GM18868 (cell line): ENCODE data around the gene MAPK8IP1.
A peak's percentile ranks its signal among the peaks of the same experiment; 100 is the strongest.

Source experiments
- ATAC-seq: cut with Tn5 transposase; IDR thresholded peaks from one replicate; pipeline ENCODE4 v1.9.1; 2021; ENCODE audit warnings: mild to moderate bottlenecking, moderate library complexity; ENCODE audit not compliant: unreplicated experiment

The MAPK8IP1 gene

DNA sequence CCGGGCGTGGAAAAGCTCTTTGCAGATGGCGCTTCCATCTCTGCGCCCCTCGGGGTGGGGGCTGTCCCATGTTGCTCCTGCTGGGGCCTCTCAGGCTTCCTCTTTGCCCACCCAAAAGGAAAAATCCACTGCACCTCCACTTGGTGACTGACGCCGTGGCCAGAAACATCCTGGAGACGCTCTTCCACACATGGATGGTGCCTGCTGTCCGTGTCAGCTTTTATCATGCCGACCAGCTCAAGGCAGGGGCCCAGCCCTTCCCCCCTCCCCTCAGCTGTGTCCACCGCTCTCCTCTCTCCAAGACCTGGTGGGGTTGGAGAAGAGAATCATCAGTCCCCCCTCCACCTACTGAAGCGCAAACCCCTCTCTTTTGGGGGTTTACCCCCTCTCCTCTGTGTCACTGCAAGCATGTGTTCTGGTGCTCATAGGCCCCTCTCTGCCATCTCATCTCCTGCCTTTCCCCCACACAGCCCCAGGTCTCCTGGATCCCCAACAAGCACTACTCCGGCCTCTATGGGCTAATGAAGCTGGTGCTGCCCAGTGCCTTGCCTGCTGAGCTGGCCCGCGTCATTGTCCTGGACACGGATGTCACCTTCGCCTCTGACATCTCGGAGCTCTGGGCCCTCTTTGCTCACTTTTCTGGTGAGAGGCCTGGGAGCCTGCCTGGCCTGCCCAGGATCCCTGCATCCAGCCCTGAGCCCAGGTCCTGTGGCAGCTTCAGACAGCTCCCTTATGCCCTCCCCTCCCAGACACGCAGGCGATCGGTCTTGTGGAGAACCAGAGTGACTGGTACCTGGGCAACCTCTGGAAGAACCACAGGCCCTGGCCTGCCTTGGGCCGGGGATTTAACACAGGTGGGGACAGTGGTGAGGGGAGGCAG lies 38.8 kb downstream of the MAPK8IP1 start:
- ATAC-seq: no peak

DNA sequence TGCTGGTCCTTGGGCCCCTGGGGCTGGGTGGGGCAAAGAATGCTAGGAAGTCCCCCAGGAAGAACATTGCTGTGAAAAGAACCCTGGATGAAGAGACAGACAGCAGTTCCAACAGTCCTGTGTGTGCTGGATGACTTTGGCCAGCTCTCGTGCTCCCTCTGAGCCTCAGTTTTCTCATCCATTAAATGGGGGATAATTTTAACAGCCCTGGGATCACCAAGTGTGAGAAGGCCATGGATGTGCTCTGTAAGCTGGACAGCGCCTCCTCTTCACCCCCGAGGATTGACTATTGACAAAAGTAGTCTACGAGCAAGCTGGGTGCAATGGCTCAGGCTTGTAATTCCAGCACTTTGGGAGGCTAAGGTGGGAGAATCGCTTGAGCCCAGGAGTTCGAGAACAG lies 39.5 kb downstream of the MAPK8IP1 start:
- no peak for ATAC-seq

DNA sequence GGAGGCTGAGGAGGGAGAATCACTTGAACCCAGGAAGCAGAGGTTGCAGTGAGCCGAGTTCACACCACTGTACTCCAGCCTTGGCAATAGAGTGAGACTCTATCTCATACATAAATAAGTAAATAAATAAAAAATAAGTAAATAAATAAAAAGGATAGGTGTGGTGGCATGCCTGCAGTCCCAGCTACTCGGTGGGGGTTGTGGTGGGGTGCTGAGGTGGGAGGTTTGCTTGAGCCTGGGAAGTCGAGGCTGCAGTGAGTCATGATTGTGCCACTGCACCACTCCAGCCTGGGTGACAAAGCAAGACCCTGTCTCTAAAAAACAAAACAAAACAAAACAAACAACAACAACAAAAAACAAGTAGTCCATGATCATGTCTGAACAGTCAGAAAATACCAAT lies 40.1 kb downstream of the MAPK8IP1 start:
- no peak for ATAC-seq

DNA sequence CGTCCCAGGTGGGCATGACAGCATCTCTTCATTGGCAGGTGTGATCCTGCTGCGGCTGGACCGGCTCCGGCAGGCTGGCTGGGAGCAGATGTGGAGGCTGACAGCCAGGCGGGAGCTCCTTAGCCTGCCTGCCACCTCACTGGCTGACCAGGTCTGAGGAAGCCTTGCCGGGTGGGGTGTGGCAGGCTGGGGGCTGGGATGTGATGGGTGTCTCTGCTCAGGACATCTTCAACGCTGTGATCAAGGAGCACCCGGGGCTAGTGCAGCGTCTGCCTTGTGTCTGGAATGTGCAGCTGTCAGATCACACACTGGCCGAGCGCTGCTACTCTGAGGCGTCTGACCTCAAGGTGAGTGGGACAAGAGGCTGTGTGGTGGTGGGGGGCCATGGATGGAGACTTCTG lies 40.5 kb downstream of the MAPK8IP1 start:
- no peak for ATAC-seq

DNA sequence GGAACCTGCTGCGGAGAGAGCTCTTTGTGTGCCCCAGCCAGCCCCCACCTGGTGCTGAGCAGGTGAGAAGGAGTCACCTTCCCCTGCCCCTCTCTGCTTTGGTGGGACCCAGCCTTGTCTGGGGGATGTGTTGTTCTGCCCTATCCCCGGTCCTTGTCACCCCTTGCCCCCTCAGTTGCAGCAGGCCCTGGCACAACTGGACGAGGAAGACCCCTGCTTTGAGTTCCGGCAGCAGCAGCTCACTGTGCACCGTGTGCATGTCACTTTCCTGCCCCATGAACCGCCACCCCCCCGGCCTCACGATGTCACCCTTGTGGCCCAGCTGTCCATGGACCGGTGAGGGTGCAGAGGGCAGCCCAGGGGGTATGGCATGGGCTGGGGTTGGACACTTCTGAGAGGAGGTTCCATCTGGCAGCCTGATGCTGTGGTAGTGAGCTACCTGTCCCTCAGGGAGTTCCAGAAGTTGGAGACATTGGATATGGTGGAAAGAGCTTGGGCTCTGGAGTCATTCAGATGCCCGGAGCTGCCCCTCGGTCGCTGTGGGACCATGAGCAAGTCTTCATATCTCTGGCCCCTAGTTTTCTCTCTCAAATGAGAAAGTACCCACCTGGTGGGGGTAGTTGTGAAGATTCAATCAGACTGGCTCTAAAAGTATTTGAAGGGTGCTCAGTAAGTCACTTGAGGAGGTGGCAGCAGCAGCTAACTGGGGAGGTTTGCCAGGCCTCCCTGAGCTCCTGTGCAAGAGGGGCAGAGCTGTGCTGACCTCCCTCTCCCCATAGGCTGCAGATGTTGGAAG lies 41.3 kb downstream of the MAPK8IP1 start:
- no peak for ATAC-seq

DNA sequence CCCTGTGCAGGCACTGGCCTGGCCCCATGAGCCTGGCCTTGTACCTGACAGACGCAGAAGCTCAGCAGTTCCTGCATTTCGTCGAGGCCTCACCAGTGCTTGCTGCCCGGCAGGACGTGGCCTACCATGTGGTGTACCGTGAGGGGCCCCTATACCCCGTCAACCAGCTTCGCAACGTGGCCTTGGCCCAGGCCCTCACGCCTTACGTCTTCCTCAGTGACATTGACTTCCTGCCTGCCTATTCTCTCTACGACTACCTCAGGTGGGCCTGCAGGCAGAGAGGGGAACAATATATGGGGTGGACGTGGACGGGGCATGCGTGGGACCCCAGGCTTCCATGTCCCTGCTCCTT lies 41.9 kb downstream of the MAPK8IP1 start:
- ATAC-seq: no peak

DNA sequence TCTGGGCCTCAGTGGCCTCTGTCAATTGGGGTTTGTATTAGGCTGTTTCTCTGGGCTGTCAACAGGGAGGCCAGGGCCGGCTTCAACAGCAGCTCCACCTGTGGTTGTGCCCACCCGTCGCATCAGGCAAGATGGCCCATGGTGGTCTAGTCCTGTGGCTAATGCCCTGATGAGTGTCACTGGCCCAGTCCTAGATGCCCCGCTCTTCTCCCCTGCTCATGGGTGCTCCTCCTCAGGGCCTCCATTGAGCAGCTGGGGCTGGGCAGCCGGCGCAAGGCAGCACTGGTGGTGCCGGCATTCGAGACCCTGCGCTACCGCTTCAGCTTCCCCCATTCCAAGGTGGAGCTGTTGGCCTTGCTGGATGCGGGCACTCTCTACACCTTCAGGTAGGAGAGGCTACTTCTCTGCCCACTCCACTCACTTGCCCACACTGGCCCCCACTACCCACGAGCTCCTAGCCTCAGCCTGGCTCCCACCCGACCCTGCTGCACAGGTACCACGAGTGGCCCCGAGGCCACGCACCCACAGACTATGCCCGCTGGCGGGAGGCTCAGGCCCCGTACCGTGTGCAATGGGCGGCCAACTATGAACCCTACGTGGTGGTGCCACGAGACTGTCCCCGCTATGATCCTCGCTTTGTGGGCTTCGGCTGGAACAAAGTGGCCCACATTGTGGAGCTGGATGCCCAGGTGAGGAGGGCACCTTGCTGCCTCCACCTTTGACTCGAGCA lies 42.4 kb downstream of the MAPK8IP1 start:
- ATAC-seq: no peak

DNA sequence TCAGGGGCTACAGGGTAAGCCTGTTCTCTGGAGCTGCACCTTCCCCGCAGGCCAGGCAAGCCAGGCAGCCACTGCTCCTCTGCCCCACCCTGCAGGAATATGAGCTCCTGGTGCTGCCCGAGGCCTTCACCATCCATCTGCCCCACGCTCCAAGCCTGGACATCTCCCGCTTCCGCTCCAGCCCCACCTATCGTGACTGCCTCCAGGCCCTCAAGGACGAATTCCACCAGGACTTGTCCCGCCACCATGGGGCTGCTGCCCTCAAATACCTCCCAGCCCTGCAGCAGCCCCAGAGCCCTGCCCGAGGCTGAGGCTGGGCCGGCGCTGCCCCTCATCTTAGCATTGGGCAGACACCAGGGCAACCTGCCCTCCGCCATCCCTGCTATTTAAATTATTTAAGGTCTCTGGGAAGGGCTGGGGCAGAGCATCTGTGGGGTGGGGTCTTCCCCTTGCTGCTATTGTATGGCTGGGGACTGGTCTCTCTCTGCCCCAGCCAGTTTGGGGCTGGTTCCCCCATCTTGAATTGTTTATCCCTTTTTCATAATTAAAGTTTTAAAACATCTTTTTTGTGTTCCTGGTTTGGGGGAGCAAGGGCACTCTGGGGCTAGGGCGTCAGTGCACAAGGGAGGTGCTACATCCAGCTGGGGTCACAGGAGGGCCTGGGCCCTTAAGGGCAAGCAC lies 43.2 kb downstream of the MAPK8IP1 start:
- ATAC-seq: no peak

DNA sequence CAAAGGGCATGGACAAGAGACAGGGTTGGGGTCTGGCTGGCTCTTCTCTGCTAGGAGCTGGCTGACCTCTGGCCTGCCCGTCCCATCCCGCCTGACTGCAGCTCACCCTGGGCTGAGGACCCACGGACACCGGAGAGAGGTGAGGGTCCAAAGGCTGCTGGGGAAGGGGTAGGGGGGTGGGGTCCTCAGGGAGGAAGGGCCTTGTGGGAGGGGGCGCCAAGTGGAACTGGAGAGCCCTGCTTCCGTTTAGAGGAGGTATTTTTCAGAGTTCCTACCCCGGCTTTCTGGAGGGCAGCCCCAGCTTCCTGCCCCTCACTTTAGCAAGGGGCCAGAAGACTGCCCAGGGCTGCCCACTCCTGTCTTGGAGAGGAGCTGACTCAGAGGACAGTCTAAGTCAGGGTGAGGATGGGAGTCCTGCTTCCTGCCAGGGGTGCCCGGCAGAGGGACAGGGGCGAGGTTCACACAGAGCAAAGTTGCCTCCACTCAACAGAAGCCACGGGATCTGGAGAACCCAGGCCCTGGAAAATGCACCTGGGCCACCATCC lies 44.1 kb downstream of the MAPK8IP1 start:
- no peak for ATAC-seq

DNA sequence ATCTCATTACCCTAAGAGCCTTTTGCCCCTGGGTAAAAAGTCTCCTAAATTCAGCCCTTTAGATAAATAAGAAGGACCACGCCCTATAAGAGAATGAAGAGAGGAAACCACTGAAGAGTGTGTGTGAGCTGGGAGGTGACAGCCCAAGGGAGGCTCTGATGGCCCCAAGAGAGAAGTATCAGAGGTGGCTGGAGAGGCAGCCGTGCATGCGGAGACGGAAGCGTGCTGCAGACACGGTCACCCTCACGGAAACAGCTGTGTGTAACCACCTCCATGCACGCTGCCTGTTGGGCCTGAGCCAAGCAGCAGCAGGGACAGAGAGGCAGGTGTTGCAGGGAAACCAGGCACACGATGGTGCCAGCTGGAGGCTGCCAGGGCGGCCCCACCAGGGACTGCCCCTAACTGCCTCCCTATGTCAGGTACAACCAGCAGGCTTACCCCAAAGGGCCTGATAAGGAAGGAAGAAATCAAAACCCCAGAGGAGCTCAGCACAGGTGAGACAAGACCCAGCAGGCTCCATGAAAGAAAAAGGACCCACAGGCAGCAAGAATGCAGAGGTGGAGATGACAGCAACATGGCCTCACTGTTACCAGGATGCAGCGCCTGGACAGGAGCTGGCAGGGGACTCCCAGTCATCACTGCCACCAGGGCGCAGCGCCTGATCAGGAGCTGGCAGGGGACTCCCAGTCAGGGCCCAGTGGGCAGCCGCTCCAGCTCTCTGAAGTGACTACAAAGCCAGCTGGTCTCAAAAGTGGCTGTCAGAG lies 44.8 kb downstream of the MAPK8IP1 start:
- ATAC-seq: peak; percentile 84

DNA sequence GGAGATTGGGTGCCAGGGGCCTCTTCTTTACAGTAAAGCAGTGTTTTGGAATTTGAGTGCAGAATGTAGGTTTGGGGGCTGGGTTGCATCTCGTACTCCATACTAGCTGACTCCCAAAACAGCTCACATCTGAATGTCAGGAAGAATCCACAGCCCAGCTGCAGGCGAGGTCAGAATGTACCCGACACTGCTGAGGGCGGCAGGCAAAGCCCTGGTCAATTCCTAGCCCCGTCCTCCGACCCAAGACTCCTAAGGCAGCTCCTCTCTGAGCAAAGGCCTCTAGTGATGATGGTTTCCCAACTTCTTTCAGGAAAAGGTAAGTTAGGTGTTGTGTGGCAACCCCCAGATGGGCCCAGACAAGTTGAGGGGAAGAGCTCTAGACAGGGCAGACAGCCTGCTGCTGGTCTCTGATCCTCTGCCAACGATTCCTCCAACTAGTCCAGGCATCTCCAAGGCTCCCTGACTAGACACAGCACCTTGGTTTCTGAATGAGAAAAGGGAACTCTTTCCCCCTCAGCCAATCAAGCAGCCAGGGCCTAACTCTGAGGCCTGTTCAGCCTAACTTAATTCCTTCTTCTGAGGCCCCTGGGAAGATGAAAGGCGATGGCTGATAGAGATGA lies 45.6 kb downstream of the MAPK8IP1 start:
- no peak for ATAC-seq

DNA sequence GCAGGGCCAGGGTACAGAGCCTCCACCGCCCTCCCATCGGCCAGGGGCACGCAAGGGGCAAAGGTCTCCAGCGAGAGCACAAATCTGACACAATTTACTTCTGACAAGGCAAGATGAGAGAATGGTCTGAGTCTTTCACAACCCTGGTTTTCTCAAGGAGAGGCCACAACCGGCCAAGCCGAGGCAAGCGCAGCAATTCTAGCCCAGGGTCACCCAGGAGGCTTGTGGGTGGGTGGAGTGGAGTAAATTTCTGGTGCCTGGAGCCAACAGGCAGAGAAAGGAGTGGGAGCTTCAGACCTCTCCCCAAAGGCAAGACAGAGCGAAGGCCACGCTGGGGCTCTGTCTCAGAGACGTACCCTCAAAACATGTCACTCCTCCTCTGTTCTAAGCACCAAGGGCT lies 46.3 kb downstream of the MAPK8IP1 start:
- ATAC-seq: no peak

DNA sequence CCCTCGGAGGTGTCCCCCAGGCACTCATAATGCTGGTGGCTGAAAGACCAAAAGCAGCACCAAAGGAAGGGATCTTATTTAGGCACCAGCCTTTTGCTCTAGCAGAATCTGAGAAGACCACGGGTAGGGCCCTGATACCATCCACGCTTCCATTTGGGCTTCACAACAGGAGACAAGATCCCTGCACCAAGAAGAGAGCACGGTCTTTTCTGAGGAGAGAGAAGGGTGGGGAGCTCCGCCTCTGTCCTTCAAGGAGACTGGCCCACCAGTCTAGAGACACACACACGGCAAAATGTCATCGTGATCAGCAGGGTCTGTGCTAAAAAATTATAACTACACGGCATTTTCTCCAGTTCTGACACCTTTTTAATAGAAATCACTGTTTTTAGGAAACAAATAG lies 46.8 kb downstream of the MAPK8IP1 start:
- no peak for ATAC-seq

DNA sequence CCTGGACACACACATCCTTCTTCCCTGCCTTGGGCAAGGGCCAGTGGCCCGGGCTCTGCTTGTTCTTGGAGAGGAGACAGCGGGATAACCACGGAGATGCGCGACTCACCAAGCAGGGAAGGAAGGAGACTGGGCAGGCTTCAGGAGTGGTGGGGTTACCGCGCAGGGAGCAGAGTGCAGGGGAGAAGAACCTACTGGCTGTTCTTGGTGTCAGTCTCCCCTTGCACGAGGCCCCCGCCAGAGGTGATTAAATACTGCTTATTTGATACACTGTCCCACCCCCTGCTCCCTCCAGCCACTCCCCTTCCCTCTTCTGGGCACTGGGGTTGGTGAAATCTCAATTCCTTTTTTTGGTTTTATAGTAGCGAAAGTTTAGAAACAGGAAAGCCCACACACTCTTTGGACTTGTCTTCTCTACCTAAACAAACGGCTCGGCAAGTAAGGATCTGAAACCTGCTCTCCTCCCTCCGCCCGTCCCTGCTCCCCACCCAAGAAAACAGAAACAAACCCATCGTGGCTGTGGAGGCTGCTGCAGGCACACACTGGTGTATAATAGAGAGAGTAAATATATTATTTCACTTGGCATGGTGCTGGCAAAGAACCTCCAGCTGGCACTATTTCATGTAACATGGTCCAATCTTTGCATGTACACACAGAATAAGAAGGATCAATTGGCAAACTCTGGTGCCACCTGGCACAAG lies 47.8 kb downstream of the MAPK8IP1 start:
- ATAC-seq: peak; percentile 34

DNA sequence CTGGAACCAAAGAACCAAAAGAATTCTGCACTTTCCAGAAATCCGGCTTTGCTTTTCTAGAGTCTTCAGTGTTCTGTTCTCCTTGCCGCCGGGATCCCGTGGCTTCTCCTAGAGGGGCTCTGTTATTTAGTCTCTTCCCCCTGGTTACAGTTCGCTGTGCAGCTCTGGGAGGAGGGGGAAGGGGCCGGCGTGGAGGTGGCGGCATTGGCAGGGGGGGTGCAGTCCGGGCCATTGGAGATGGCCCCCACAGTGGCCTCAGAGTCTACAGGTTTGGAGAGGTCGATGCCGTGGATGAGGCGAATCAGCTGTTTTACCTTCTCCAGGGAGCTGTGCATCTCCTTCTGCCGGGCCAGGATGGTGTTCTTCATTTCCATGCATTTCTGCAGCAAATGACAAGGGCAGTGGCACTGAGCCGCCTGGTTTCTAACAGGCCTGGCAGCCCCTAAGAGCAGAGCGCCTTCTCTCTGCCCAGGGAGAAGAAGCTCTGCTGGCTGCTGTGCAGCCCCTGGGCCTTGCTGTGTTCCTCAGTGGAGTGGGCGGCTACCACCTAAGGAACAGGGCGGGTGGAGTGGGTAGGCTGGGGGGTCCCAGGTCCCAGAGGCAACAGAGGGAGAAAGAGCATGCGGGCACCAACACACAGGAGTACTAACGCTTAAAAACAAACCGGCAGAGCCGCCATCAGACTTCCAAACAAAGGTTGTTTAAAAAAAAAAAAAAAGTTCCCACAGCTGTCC lies 48.6 kb downstream of the MAPK8IP1 start:
- ATAC-seq: no peak

DNA sequence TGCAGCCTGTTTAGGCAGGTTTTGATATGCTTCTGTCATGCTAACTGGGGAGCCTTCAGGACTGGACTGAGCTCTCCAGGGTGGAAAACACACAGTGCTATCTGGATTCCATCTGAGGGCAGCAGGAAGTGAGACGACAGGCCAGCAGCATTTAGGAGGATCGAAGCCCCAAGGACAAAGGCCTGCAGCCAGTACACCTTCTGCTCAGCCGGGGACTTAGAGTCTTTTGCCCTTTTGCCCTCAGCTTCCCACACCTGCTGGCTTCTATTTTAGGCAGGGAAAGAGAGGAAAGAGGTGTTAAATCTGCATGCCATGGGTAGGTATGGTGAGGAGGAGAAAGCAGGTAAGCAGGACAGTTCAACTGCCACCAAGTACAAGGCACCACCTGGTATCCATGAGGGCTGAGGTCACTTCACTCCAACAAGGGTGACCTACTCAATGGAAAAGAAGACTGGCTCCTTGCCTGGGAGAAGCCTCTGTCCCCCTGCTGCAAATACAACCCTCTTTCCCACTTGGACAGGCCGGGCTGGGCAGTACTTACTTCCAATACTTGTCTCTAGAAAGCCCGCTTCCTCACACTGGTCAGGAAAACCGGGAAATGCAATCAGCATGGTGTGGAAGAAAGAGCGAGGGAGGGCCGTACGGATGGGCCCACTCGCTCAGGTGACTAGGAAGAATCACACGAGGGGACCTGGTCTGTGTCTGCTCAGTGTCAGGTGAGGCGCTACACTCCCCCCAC lies 49.3 kb downstream of the MAPK8IP1 start:
- no peak for ATAC-seq

DNA sequence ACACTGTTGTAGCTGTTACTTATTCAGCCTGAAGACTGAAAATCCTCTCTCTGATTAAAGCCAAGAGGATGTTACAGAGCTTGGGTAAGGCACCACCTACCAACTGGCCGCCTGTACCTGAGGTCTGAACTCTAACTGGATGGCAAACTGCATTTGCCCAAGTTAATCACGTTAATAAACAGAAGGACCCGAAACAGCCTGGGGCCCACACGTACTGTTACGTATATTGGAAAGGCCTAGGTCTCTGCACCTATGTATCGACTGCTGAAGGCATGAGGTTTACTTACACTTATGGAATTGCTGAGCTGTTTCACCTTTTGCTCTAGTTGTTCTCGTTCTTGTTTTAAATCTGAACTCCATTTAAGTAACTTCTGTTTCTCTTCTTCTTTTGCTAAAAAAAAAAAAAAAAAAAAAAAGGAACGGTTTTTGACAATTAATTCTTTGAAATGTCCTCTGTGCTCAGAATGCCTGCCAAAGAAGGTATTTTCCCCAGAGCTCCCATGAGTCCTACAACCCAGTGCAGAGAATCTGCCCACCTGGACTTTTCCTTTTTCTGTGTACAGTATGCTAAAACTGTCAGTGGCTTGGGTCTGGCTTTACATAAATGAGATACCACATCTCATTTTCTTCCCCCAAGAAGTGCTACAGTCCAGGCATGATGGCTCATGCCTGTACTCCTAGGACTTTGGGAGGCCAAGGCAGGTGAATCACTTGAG lies 50.1 kb downstream of the MAPK8IP1 start:
- ATAC-seq: no peak
